A549 (cell line): ENCODE data around the gene XAB2. TPM values are rescaled to one million over a fixed set of nuclear protein-coding genes. Genes with fewer than 3 reads are reported as not detected.

Experiments
- ATAC-seq, 2 experiments: fragments of 200-7000 bp in 1 of 2; fragments of >200 bp in 1 of 2; cut with Nextera tagmentation in 1 of 2; cut with Tn5 transposase in 1 of 2; 3 replicates each; pipeline versions ENCODE4 v1.8.0 to v1.9.1; 2018 to 2020; ENCODE audit warnings: mild to moderate bottlenecking in 1 of 2, moderate library complexity in 1 of 2
- CTCF ChIA-PET: fragments of 300-600 bp; sonication (Branson Sonifier 250); formaldehyde crosslinking; extraction: SDS; loops from one replicate; lab custom pipeline; 2021; ENCODE audit warnings: antibody characterized with exemption, inconsistent platforms; lab: Yijun Ruan, JAX
- POLR2A ChIA-PET: fragments of 350-600 bp; formaldehyde crosslinking; extraction: SDS; loops from one replicate; lab custom pipeline; 2021; ENCODE audit warnings: antibody characterized with exemption, inconsistent platforms; lab: Yijun Ruan, JAX
- DNase-seq, 2 experiments: peaks; one replicate each; pipeline versions ENCODE4 v3.0.0 to v3.0.0-alpha.2; 2011 to 2016; ENCODE audit warnings: low read depth in 1 of 2, low spot score in 1 of 2
- FAIRE-seq: peaks from 2 replicates; lab custom pipeline; 2011; peaks lifted over from hg19 to GRCh38; lab: Jason Lieb, UNC
- H3K27ac ChIP-seq, 2 experiments: fragments of >200 bp; sonication (Bioruptor Twin); formaldehyde crosslinking; 3 replicates each; pipeline ENCODE4 v1.5.1; 2016 to 2017
- H3K4me1 ChIP-seq: fragments of >200 bp; sonication (Bioruptor Twin); formaldehyde crosslinking; 3 replicates; pipeline ENCODE4 v1.6.1; 2016
- H3K4me2 ChIP-seq: fragments of >200 bp; sonication (Bioruptor Twin); formaldehyde crosslinking; 3 replicates; pipeline ENCODE4 v1.6.1; 2016
- H3K4me3 ChIP-seq: fragments of >200 bp; sonication (Bioruptor Twin); formaldehyde crosslinking; 3 replicates; pipeline ENCODE4 v1.5.1; 2016
- H3K9me3 ChIP-seq: fragments of >200 bp; sonication (Bioruptor Twin); formaldehyde crosslinking; 3 replicates; pipeline ENCODE4 v1.6.1; 2016
- BCL3 ChIP-seq: fragments of >200 bp; sonication (Bioruptor Twin); formaldehyde crosslinking; IDR thresholded peaks from 3 replicates; pipeline ENCODE4 v1.6.1; 2016
- CHD4 ChIP-seq: fragments of 200-600 bp; sonication (generic); IDR thresholded peaks from 2 replicates; pipeline ENCODE4 v1.6.1; 2016; ENCODE audit warnings: antibody characterized with exemption, mild to moderate bottlenecking, borderline replicate concordance
- CTCF ChIP-seq: fragments of >200 bp; sonication (Bioruptor Twin); formaldehyde crosslinking; IDR thresholded peaks from 3 replicates; pipeline ENCODE4 v1.5.1; 2016
- EHF ChIP-seq: fragments of 250-450 bp; sonication (Bioruptor Pico); IDR thresholded peaks from 2 replicates; pipeline ENCODE4 v1.5.0; 2020; ENCODE audit warnings: mild to moderate bottlenecking
- EHMT2 ChIP-seq: fragments of 200-600 bp; sonication (generic); IDR thresholded peaks from 2 replicates; pipeline ENCODE4 v1.6.1; 2016; ENCODE audit warnings: antibody characterized with exemption, low read depth, mild to moderate bottlenecking, moderate library complexity
- ESRRA ChIP-seq: fragments of 150-350 bp; IDR thresholded peaks from 2 replicates; pipeline ENCODE4 v1.6.1; 2014; ENCODE audit warnings: mild to moderate bottlenecking, low read length, borderline replicate concordance
- FOSB ChIP-seq: fragments of 250-450 bp; sonication (Bioruptor Pico); IDR thresholded peaks from 2 replicates; pipeline ENCODE4 v1.5.0; 2020; ENCODE audit warnings: mild to moderate bottlenecking, moderate library complexity
- FOSL2 ChIP-seq, 2 experiments: fragments of 450-650 bp in 1 of 2; fragments of >200 bp in 1 of 2; sonication (Bioruptor Twin) in 1 of 2; formaldehyde crosslinking; IDR thresholded peaks; 2 replicates each; pipeline versions ENCODE4 v1.5.0 to v1.6.1; 2016 to 2020; ENCODE audit warnings: mild to moderate bottlenecking in 1 of 2, moderate library complexity in 1 of 2
- JUN ChIP-seq, 2 experiments: fragments of >200 bp; sonication (Bioruptor Twin); formaldehyde crosslinking; IDR thresholded peaks; 2 replicates in 1 of 2; 3 replicates in 1 of 2; pipeline ENCODE4 v1.6.1; 2016 to 2017
- JUNB ChIP-seq: fragments of >200 bp; sonication (Bioruptor Twin); formaldehyde crosslinking; IDR thresholded peaks from 2 replicates; pipeline ENCODE4 v1.6.1; 2016
- KDM5A ChIP-seq: fragments of 200-600 bp; sonication (generic); IDR thresholded peaks from 2 replicates; pipeline ENCODE4 v1.6.1; 2016; ENCODE audit warnings: antibody characterized with exemption, mild to moderate bottlenecking
- MAZ ChIP-seq: fragments of 150-350 bp; IDR thresholded peaks from 2 replicates; pipeline ENCODE4 v1.6.1; 2014; ENCODE audit warnings: antibody characterized with exemption, low read depth, low read length, borderline replicate concordance
- NR3C1 ChIP-seq: fragments of >200 bp; sonication (Bioruptor Twin); formaldehyde crosslinking; IDR thresholded peaks from 3 replicates; pipeline ENCODE4 v1.6.1; 2017
- PHF8 ChIP-seq: fragments of 200-600 bp; sonication (generic); IDR thresholded peaks from 2 replicates; pipeline ENCODE4 v1.6.1; 2016; ENCODE audit warnings: low read depth, mild to moderate bottlenecking, antibody characterized with exemption, moderate library complexity, borderline replicate concordance
- POLR2AphosphoS2 ChIP-seq: conservative IDR thresholded peaks from 2 replicates; pipeline ENCODE4 v1.6.1; 2012; ENCODE audit warnings: low read length, improper control_type of control experiment, inconsistent platforms
- RAD21 ChIP-seq, 2 experiments: fragments of >200 bp in 1 of 2; sonication (Bioruptor Twin) in 1 of 2; formaldehyde crosslinking in 1 of 2; IDR thresholded peaks in 1 of 2; conservative IDR thresholded peaks in 1 of 2; 2 replicates in 1 of 2; 3 replicates in 1 of 2; pipeline ENCODE4 v1.6.1; 2012 to 2018; ENCODE audit warnings: inconsistent platforms in 1 of 2
- RARB ChIP-seq: fragments of 250-450 bp; sonication (Bioruptor Pico); IDR thresholded peaks from 2 replicates; pipeline ENCODE4 v1.8.0; 2021; ENCODE audit warnings: mild to moderate bottlenecking, moderate library complexity
- RCOR1 ChIP-seq: fragments of 150-350 bp; IDR thresholded peaks from 2 replicates; pipeline ENCODE4 v1.6.1; 2014; ENCODE audit warnings: antibody characterized with exemption, low read length, low read depth
- SREBF2 ChIP-seq: fragments of 450-650 bp; IDR thresholded peaks from 2 replicates; pipeline ENCODE4 v1.6.1; 2014; ENCODE audit warnings: mild to moderate bottlenecking, moderate library complexity
- USF2 ChIP-seq: fragments of 450-650 bp; IDR thresholded peaks from 2 replicates; pipeline ENCODE4 v1.6.1; 2014; ENCODE audit warnings: antibody characterized with exemption
- ZC3H11A ChIP-seq: fragments of 450-650 bp; IDR thresholded peaks from 2 replicates; pipeline ENCODE4 v1.6.1; 2014; ENCODE audit warnings: antibody characterized with exemption, mild to moderate bottlenecking
- ZFP36 ChIP-seq: fragments of 450-650 bp; IDR thresholded peaks from 2 replicates; pipeline ENCODE4 v1.6.1; 2014; ENCODE audit warnings: borderline replicate concordance; ENCODE audit not compliant: partially characterized antibody
- ZSCAN20 ChIP-seq: fragments of 250-450 bp; sonication (Bioruptor Pico); IDR thresholded peaks from 2 replicates; pipeline ENCODE4 v1.8.0; 2022; ENCODE audit warnings: mild to moderate bottlenecking, moderate library complexity
- WGBS: methylation state at CpG from one replicate; pipeline ENCODE4 v1.1.6; 2017; ENCODE audit errors: missing lambda C conversion rate; 5-methylcytosine and 5-hydroxymethylcytosine counted together
- polyA plus RNA-seq, 4 experiments: library from polyadenylated mRNA; depleted of rRNA in 3 of 4; stranded (reverse); fragments of >200 nt; fragmentation: RNase III in 1 of 4; extraction: RNeasy Plus Mini Kit Qiagen cat#74134 plus additional on column Dnase treatment in 1 of 4; gene quantifications; 2 replicates in 3 of 4; 3 replicates in 1 of 4; pipeline ENCODE4 v1.2.3, GENCODE V29; 2011 to 2017

Gene XAB2
- polyA plus RNA-seq, 2 of the 4 experiments (the other 2 are of a cell fraction) = 15.0 to 21.2 TPM

DNA sequence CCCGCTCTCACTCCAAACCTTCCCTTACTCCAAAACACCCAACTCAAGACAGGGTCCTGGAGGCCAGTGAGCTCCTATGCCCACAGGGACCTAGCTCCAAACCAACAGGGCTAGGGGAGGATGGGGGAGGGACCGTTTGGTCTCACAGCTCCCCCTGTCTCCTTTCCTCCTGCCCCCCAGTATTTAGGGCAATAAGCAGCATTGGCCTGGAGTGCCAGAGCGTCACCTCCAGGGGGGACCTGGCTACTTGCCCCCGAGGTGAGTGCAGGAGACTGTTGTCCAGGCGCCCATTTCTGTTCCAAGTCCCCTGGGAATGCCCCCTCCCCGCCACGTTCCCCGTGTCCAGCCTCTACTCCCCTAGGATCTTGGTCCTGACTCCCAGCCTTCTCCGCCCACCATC lies 40.3 kb upstream of the XAB2 start:
- WGBS = 58% methylated on average over 2 of the region's 9 CpGs
- no peak overlapping the region for H3K4me3 ChIP-seq
- DNase-seq (no peak), ATAC-seq (no peak), FAIRE-seq (no peak)
- H3K4me1 ChIP-seq = no peaks in the 10 kb centered on the region
- H3K27ac ChIP-seq = no peak overlapping the region
- H3K9me3 ChIP-seq = peaks cover 5% of the 10 kb centered on the region; the same call in 1 of the 3 replicates
- CTCF ChIA-PET = interaction anchor here (0.9 to 5.7 kb wide), 6 partner anchors 11 to 131 kb away, joined by 3 to 34 read pairs (median 3); partner anchors contain the start of gene TRAPPC5
- peak overlapping the region; percentile 63; the same call in 2 of the 3 replicates for H3K4me2 ChIP-seq
- TF ChIP-seq JUN (IDR thresholded peaks at IDR 0.05) = no peak
- no peak for TF ChIP-seq ESRRA
- no peak for TF ChIP-seq CTCF
- no peak for TF ChIP-seq ZFP36
- no peak for TF ChIP-seq RAD21 (conservative IDR thresholded peaks at IDR 0.05 in 1 of 2, IDR thresholded peaks at IDR 0.05 in 1 of 2)
- TF ChIP-seq PHF8 = no peak
- no peak for TF ChIP-seq RARB (CRISPR knock-in tag)
- no peak for TF ChIP-seq FOSL2 (IDR thresholded peaks at IDR 0.05)
- no peak for TF ChIP-seq FOSL2 (CRISPR knock-in tag; IDR thresholded peaks at IDR 0.05)
- TF ChIP-seq EHF = no peak
- POLR2A ChIA-PET = no interaction called here

- ChIA-PET CTCF (interaction anchor here (0.9 to 5.7 kb wide), 7 partner anchors 10 to 131 kb away, joined by 3 to 34 read pairs (median 3); partner anchors contain the start of gene TRAPPC5), POLR2A (no interaction called here)
- 62% methylated on average over 7 of the region's 9 CpGs for WGBS
- peak in 1 of 2 experiments; percentile 40; a peak in 1 of 6 replicates for ATAC-seq
- Histone ChIP-seq H3K9me3 (peaks cover 2% of the 10 kb centered on the region; the same call in 1 of the 3 replicates), H3K4me2 (peak within 1 kb of the TSS; percentile 63), H3K4me1 (no peaks in the 10 kb centered on the region), H3K4me3 (no peak within 1 kb of the TSS), H3K27ac (no peak within 1 kb of the TSS)
- no peak for DNase-seq
- no peak for FAIRE-seq
- TF ChIP-seq CHD4 = no peak
- no peak for TF ChIP-seq ZC3H11A
- TF ChIP-seq USF2 = no peak
- TF ChIP-seq PHF8 = no peak
- no peak for TF ChIP-seq KDM5A
- TF ChIP-seq RARB (CRISPR knock-in tag) = no peak
- TF ChIP-seq BCL3 = no peak
These were observed 39.5 kb upstream of the XAB2 start, which contains the start of gene RETN for GRCh38 chr19:7668842-7669241. TSS of gene RETN (plus strand) at chr19:7669049. CDS start at chr19:7669327, 278 bp downstream.

- no peak for DNase-seq
- CTCF ChIA-PET = interaction anchor here (0.6 kb wide), 1 partner anchor 15 kb away, joined by 3 read pairs; no protein-coding TSS in a partner anchor
These were observed 35.7 kb upstream of the XAB2 start for GRCh38 chr19:7665076-7665475.

More at GRCh38 chr19:7665076-7665475, 35.7 kb upstream of the XAB2 start:
- FAIRE-seq (no peak), ATAC-seq (no peak)
- Histone ChIP-seq H3K4me3 (no peak overlapping the region), H3K9me3 (no peaks in the 10 kb centered on the region), H3K27ac (no peak overlapping the region), H3K4me2 (no peak overlapping the region), H3K4me1 (no peaks in the 10 kb centered on the region)
- POLR2A ChIA-PET = no interaction called here
- WGBS = 61% methylated on average over 4 of the region's 4 CpGs
- TF ChIP-seq RARB (CRISPR knock-in tag) (no peak), JUNB (no peak), MAZ (no peak), FOSB (CRISPR knock-in tag) (no peak), ZSCAN20 (CRISPR knock-in tag) (no peak), KDM5A (no peak), PHF8 (no peak), RCOR1 (no peak), ZFP36 (no peak), SREBF2 (no peak), EHMT2 (no peak), NR3C1 (no peak), POLR2AphosphoS2 (no peak)
